GM23248 (cell line): ENCODE data around the gene GALNT10. TPM values are rescaled to one million over a fixed set of nuclear protein-coding genes. Genes with fewer than 3 reads are reported as not detected.

Experiments used
- DNase-seq: peaks from one replicate; pipeline ENCODE4 v3.0.0-alpha.2; 2015
- H2AFZ ChIP-seq: fragments of 200-600 bp; sonication (generic); 2 replicates; pipeline ENCODE4 v1.6.1; 2016; ENCODE audit warnings: antibody characterized with exemption
- H3F3A ChIP-seq: fragments of 200-600 bp; sonication (generic); 2 replicates; pipeline ENCODE4 v1.6.1; 2016; ENCODE audit warnings: mild to moderate bottlenecking, antibody characterized with exemption, mixed run types; ENCODE audit not compliant: insufficient read depth
- H3K27ac ChIP-seq: fragments of 200-600 bp; sonication (generic); 2 replicates; pipeline ENCODE4 v1.5.1; 2016; ENCODE audit warnings: mild to moderate bottlenecking
- H3K27me3 ChIP-seq: fragments of 200-600 bp; sonication (generic); replicated peaks from 2 replicates; pipeline ENCODE4 v1.6.1; 2016; ENCODE audit warnings: mild to moderate bottlenecking; ENCODE audit not compliant: insufficient read depth
- H3K36me3 ChIP-seq: fragments of 200-600 bp; sonication (generic); 2 replicates; pipeline ENCODE4 v1.6.1; 2016; ENCODE audit warnings: low read depth, mild to moderate bottlenecking
- H3K4me1 ChIP-seq: fragments of 200-600 bp; sonication (generic); 2 replicates; pipeline ENCODE4 v1.6.1; 2016; ENCODE audit warnings: mild to moderate bottlenecking; ENCODE audit not compliant: insufficient read depth
- H3K4me2 ChIP-seq: fragments of 200-600 bp; sonication (generic); one replicate; pipeline ENCODE4 v1.6.1; 2016; ENCODE audit warnings: mild to moderate bottlenecking; ENCODE audit not compliant: unreplicated experiment
- H3K4me3 ChIP-seq: fragments of 200-600 bp; sonication (generic); 2 replicates; pipeline ENCODE4 v1.5.1; 2016; ENCODE audit warnings: mild to moderate bottlenecking
- H3K79me2 ChIP-seq: fragments of 200-600 bp; sonication (generic); 2 replicates; pipeline ENCODE4 v1.6.1; 2016; ENCODE audit warnings: mild to moderate bottlenecking; ENCODE audit not compliant: insufficient read depth
- H3K9ac ChIP-seq: fragments of 200-600 bp; sonication (generic); 2 replicates; pipeline ENCODE4 v1.6.1; 2016; ENCODE audit warnings: mild to moderate bottlenecking
- H3K9me2 ChIP-seq: fragments of 200-600 bp; sonication (generic); 2 replicates; pipeline ENCODE4 v1.6.1; 2016; ENCODE audit warnings: mixed run types, mild to moderate bottlenecking, moderate library complexity; ENCODE audit not compliant: insufficient read depth
- H3K9me3 ChIP-seq: fragments of 200-600 bp; sonication (generic); one replicate; pipeline ENCODE4 v1.6.1; 2017; ENCODE audit warnings: low read depth
- H4K20me1 ChIP-seq: fragments of 200-600 bp; sonication (generic); 2 replicates; pipeline ENCODE4 v1.6.0; 2016; ENCODE audit not compliant: insufficient read depth
- EZH2 ChIP-seq: fragments of 200-600 bp; sonication (generic); IDR thresholded peaks from 2 replicates; pipeline ENCODE4 v1.6.1; 2018; ENCODE audit warnings: antibody characterized with exemption, mild to moderate bottlenecking; ENCODE audit not compliant: insufficient read depth, poor library complexity, severe bottlenecking
- EZH2phosphoT487 ChIP-seq: fragments of 200-600 bp; sonication (generic); IDR thresholded peaks from 2 replicates; pipeline ENCODE4 v1.6.1; 2018; ENCODE audit warnings: antibody characterized with exemption, moderate library complexity, mild to moderate bottlenecking, low read depth; ENCODE audit not compliant: insufficient read depth
- WGBS, 2 experiments: methylation state at CpG; one replicate each; pipeline ENCODE4 v1.1.6; 2015 to 2017; ENCODE audit warnings: low lambda C conversion rate in 2 of 2, low coverage in 1 of 2; ENCODE audit errors: missing lambda C conversion rate in 2 of 2; 5-methylcytosine and 5-hydroxymethylcytosine counted together
- in situ Hi-C: fragments of 300-500 bp; cut with MboI; formaldehyde crosslinking; loops from 2 replicates; pipeline ENCODE4 v1.15.0; 2020
- polyA plus RNA-seq: library from polyadenylated mRNA; unstranded; fragments of >200 nt; fragmentation: Nextera tagmentation; extraction: Ambion mirVana; gene quantifications from 2 replicates; pipeline ENCODE4 v1.2.1, GENCODE V29; 2016
- total RNA-seq: library from RNA; depleted of rRNA; stranded (reverse); fragments of >200 nt; shearing (Covaris generic); gene quantifications from 2 replicates; pipeline ENCODE4 v1.2.3, GENCODE V29; 2014

GALNT10 gene
- total and polyA plus RNA-seq, 2 experiments from 2014 or later: 23.3 to 67.9 TPM

DNA sequence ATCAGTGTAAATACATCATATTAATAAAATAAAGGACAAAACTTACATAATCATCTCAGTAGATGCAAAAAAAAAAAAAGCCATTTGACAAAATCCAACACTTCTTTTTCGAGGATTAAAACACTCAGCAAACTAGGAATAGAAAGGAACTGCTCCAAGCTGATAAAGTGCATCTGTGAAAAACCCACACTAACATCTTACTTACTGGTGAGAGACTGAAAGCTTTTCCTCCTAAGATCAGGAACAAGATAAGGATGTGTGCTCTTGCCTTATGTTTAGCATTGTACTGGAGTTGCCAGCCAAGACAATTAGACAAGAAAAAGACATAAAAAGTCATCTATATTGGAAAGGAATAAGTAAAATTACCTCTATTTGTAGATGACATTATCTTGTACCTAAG lies 135.0 kb downstream of the GALNT10 start:
- in situ Hi-C loops: no loop called here
- Histone ChIP-seq H3K9ac (no peak overlapping the region), H3F3A (no peaks in the 10 kb centered on the region), H3K36me3 (peaks cover 7% of the 10 kb centered on the region; the same call in 1 of the 2 replicates), H3K79me2 (peaks cover 55% of the 10 kb centered on the region), H2AFZ (no peak overlapping the region), H3K9me2 (no peaks in the 10 kb centered on the region), H3K4me3 (no peak overlapping the region), H4K20me1 (no peaks in the 10 kb centered on the region), H3K27ac (no peak overlapping the region), H3K4me2 (no peak overlapping the region), H3K9me3 (no peaks in the 10 kb centered on the region), H3K27me3 (no peaks in the 10 kb centered on the region), H3K4me1 (no peaks in the 10 kb centered on the region)
- TF ChIP-seq EZH2 (no peak), EZH2phosphoT487 (no peak)
- DNase-seq: no peak
- WGBS, 2 experiments: 90 to 95% methylated on average over 1 of the region's 1 CpG

DNA sequence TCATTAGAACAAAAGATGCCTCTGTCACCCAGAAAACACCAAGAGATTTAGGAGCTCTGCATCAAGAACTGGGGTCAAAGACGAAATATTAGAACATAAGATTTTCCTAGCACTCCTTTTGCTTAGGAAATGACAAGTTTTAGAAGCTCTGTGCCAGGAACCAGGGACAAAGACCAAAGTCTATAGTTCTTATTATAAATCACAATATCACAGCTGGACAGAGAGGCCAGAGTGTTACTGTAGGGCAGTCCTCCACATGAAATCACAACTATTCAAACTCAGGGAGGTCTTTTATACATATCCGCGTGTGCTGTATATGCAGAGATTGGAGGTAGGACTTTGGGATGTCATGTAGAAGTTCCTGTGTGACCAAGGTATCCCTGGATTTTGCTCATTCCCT lies 138.5 kb downstream of the GALNT10 start:
- Histone ChIP-seq H3K9me2 (no peaks in the 10 kb centered on the region), H3K4me3 (no peak overlapping the region), H3K9me3 (no peaks in the 10 kb centered on the region), H3K4me1 (no peaks in the 10 kb centered on the region), H3K4me2 (no peak overlapping the region), H4K20me1 (no peaks in the 10 kb centered on the region), H3K27me3 (no peaks in the 10 kb centered on the region), H3K36me3 (peaks cover 19% of the 10 kb centered on the region; the same call in 1 of the 2 replicates), H3K79me2 (peaks cover 22% of the 10 kb centered on the region; the same call in 1 of the 2 replicates), H2AFZ (no peak overlapping the region), H3K9ac (no peak overlapping the region), H3F3A (no peaks in the 10 kb centered on the region), H3K27ac (no peak overlapping the region)
- DNase-seq: no peak
- no peak for TF ChIP-seq EZH2
- no peak for TF ChIP-seq EZH2phosphoT487
- in situ Hi-C loops: no loop called here
- 99 to 100% methylated on average over 3 of the region's 3 CpGs for WGBS, 2 experiments

DNA sequence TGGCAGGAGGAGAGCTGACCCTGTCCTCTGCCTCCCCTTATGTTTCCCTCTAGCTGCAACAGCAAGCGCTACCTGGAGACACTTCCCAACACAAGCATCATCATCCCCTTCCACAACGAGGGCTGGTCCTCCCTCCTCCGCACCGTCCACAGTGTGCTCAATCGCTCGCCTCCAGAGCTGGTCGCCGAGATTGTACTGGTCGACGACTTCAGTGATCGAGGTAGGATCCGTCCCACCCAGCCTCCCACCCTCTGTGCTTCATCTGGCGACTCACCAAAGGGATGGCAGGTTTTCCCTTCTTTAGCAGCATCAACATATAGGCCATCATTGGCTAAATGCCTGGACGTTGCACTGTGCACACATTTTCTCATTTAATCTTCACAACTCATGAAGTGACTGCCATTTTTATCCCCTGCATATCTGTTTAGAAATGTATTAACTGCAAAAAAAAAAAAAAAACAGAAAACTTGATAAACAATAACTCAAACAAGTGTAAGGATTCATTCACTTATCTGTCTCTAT lies 139.0 kb downstream of the GALNT10 start:
- no peak for TF ChIP-seq EZH2
- no peak for TF ChIP-seq EZH2phosphoT487
- Histone ChIP-seq H3K9me3 (no peaks in the 10 kb centered on the region), H3K36me3 (peaks cover 19% of the 10 kb centered on the region; the same call in 1 of the 2 replicates), H3F3A (no peaks in the 10 kb centered on the region), H3K4me2 (no peak overlapping the region), H4K20me1 (no peaks in the 10 kb centered on the region), H3K79me2 (peaks cover 18% of the 10 kb centered on the region; the same call in 1 of the 2 replicates), H3K4me3 (no peak overlapping the region), H2AFZ (no peak overlapping the region), H3K27ac (no peak overlapping the region), H3K9ac (no peak overlapping the region), H3K4me1 (no peaks in the 10 kb centered on the region), H3K9me2 (no peaks in the 10 kb centered on the region), H3K27me3 (no peaks in the 10 kb centered on the region)
- in situ Hi-C loops: no loop called here
- no peak for DNase-seq
- 96 to 98% methylated on average over 6 to 14 of the region's 14 CpGs for WGBS, 2 experiments

DNA sequence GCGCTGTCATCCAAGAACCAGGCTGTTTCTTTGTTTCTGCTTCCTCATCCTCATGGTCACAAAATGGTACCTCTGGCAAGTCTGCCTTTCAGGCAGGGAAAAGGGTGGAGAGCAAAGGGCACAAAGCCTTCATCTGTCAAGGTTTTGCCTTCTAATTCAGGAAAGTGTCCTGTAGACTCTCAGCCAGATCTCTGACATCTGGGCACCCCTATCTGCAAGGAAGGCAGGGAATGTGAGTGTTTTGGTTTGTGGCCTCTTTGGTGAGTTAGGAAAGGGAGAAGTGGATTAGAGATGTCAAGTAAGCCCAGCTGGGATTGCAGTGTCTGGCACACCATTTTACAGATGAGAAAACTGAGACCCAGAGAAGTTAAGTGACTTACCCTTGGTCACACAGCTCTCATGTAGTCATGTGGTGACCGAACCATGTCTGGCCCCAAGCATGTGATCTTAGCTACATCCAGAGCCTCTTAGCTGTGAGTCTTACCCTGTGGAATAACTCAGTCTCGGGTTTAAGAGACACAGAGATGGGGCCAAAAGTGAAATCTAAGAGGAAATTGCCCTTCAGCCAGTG lies 139.6 kb downstream of the GALNT10 start:
- Histone ChIP-seq H4K20me1 (no peaks in the 10 kb centered on the region), H3K9ac (no peak overlapping the region), H3K27ac (no peak overlapping the region), H3K4me1 (no peaks in the 10 kb centered on the region), H3K4me2 (no peak overlapping the region), H3K27me3 (no peaks in the 10 kb centered on the region), H3K4me3 (no peak overlapping the region), H3K79me2 (peaks cover 12% of the 10 kb centered on the region; the same call in 1 of the 2 replicates), H3F3A (no peaks in the 10 kb centered on the region), H2AFZ (no peak overlapping the region), H3K9me2 (no peaks in the 10 kb centered on the region), H3K36me3 (peaks cover 19% of the 10 kb centered on the region; the same call in 1 of the 2 replicates), H3K9me3 (no peaks in the 10 kb centered on the region)
- in situ Hi-C loops: no loop called here
- WGBS, 2 experiments: 98 to 100% methylated on average over 3 of the region's 3 CpGs
- no peak for DNase-seq
- no peak for TF ChIP-seq EZH2
- no peak for TF ChIP-seq EZH2phosphoT487
